Activated T-cell treated with anti-CD3 and anti-CD28 coated beads, Interleukin-2, amount 50 U/mL, for 4 hours (primary cell): ENCODE data around the gene METTL23. TPM values are rescaled to one million over a fixed set of nuclear protein-coding genes. Genes with fewer than 3 reads are reported as not detected.
"Not testable (repeated sequence)": the region's sequence is repeated elsewhere in the genome, so short reads cannot be mapped to it uniquely, and the experiment has no call there.

ENCODE experiments used
- ATAC-seq, 2 donors: fragments of 200-7000 bp; cut with Tn5 transposase; one replicate each; pipeline ENCODE4 v1.10.0; 2021
- DNase-seq: peaks from one replicate; pipeline ENCODE4 v3.0.0-alpha.2; 2020
- H3K27me3 Mint-ChIP-seq: one replicate; pipeline ENCODE4 v1.8.0; 2021; ENCODE audit warnings: low read depth, mixed read lengths
- H3K36me3 Mint-ChIP-seq: one replicate; pipeline ENCODE4 v1.8.0; 2022; ENCODE audit warnings: mixed read lengths; ENCODE audit not compliant: insufficient read depth
- H3K4me1 Mint-ChIP-seq: one replicate; pipeline ENCODE4 v1.8.0; 2021; ENCODE audit warnings: low read depth, mixed read lengths
- H3K4me3 Mint-ChIP-seq: one replicate; pipeline ENCODE4 v1.8.0; 2021; ENCODE audit warnings: mild to moderate bottlenecking, moderate library complexity, mixed read lengths
- H3K9me3 Mint-ChIP-seq: one replicate; pipeline ENCODE4 v1.8.0; 2021; ENCODE audit warnings: mixed read lengths
- total RNA-seq, 3 donors: library from RNA; stranded (reverse); gene quantifications; one replicate each; pipeline ENCODE4 v1.2.1, GENCODE V29; 2021

METTL23 gene
- total RNA-seq, 3 donors from 2014 or later, result 31.4 to 34.4 (median 31.5) TPM

- ATAC-seq, result no peak
- Mint-ChIP-seq H3K9me3 (no peaks in the 10 kb centered on the region), H3K36me3 (no peaks in the 10 kb centered on the region), H3K4me3 (no peak overlapping the region), H3K27me3 (no peaks in the 10 kb centered on the region), H3K4me1 (no peaks in the 10 kb centered on the region)
- no peak for DNase-seq
Observed at GRCh38 chr17:76687298-76688164, 39.1 kb upstream of the METTL23 start.

GRCh38 chr17:76688165-76688622 lies 38.4 kb upstream of the METTL23 start:
- DNase-seq (no peak), ATAC-seq (no peak)
- Mint-ChIP-seq H3K4me1 (no peaks in the 10 kb centered on the region), H3K36me3 (no peaks in the 10 kb centered on the region), H3K27me3 (no peaks in the 10 kb centered on the region), H3K4me3 (peak overlapping the region; percentile 24), H3K9me3 (no peaks in the 10 kb centered on the region)

GRCh38 chr17:76689859-76690258 lies 36.8 kb upstream of the METTL23 start:
- H3K9me3 Mint-ChIP-seq, result no peaks in the 10 kb centered on the region
- H3K4me1 Mint-ChIP-seq, result no peaks in the 10 kb centered on the region
- no peaks in the 10 kb centered on the region for H3K36me3 Mint-ChIP-seq
- no peak for DNase-seq
- ATAC-seq, result no peak
- H3K27me3 Mint-ChIP-seq, result no peaks in the 10 kb centered on the region
- no peak overlapping the region for H3K4me3 Mint-ChIP-seq

- Mint-ChIP-seq H3K4me1 (peaks cover 2% of the 10 kb centered on the region), H3K9me3 (no peaks in the 10 kb centered on the region), H3K36me3 (no peaks in the 10 kb centered on the region), H3K4me3 (no peak overlapping the region), H3K27me3 (no peaks in the 10 kb centered on the region)
- ATAC-seq, result no peak
- no peak for DNase-seq
Observed at GRCh38 chr17:76690596-76691280, 35.9 kb upstream of the METTL23 start.

- ATAC-seq (no peak), DNase-seq (no peak)
- no peaks in the 10 kb centered on the region for H3K9me3 Mint-ChIP-seq
- no peaks in the 10 kb centered on the region for H3K36me3 Mint-ChIP-seq
- H3K27me3 Mint-ChIP-seq, result no peaks in the 10 kb centered on the region
- H3K4me1 Mint-ChIP-seq, result peaks cover 2% of the 10 kb centered on the region
- no peak overlapping the region for H3K4me3 Mint-ChIP-seq
Observed at GRCh38 chr17:76691379-76692191, 35.1 kb upstream of the METTL23 start.

- no peak for ATAC-seq
- no peaks in the 10 kb centered on the region for H3K36me3 Mint-ChIP-seq
- H3K27me3 Mint-ChIP-seq, result peaks cover 3% of the 10 kb centered on the region
- H3K4me3 Mint-ChIP-seq, result no peak overlapping the region
- H3K9me3 Mint-ChIP-seq, result no peaks in the 10 kb centered on the region
- DNase-seq, result no peak
- peaks cover 2% of the 10 kb centered on the region for H3K4me1 Mint-ChIP-seq
Observed at GRCh38 chr17:76695059-76695831, 31.4 kb upstream of the METTL23 start.

- H3K27me3 Mint-ChIP-seq, result peaks cover 3% of the 10 kb centered on the region
- H3K36me3 Mint-ChIP-seq, result no peaks in the 10 kb centered on the region
- no peaks in the 10 kb centered on the region for H3K9me3 Mint-ChIP-seq
- ATAC-seq (no peak), DNase-seq (no peak)
- no peak overlapping the region for H3K4me3 Mint-ChIP-seq
- peaks cover 6% of the 10 kb centered on the region for H3K4me1 Mint-ChIP-seq
Observed at GRCh38 chr17:76696763-76697701, 29.6 kb upstream of the METTL23 start.

GRCh38 chr17:76697702-76698465 lies 28.8 kb upstream of the METTL23 start:
- ATAC-seq, result no peak
- Mint-ChIP-seq H3K36me3 (no peaks in the 10 kb centered on the region), H3K27me3 (peaks cover 3% of the 10 kb centered on the region), H3K4me1 (peaks cover 6% of the 10 kb centered on the region), H3K9me3 (no peaks in the 10 kb centered on the region), H3K4me3 (no peak overlapping the region)
- DNase-seq, result no peak

- H3K27me3 Mint-ChIP-seq, ATAC-seq, H3K36me3 Mint-ChIP-seq, H3K4me1 Mint-ChIP-seq, DNase-seq, H3K4me3 Mint-ChIP-seq, H3K9me3 Mint-ChIP-seq: not testable (repeated sequence)
Observed at GRCh38 chr17:76698466-76698977, 28.1 kb upstream of the METTL23 start.

- H3K9me3 Mint-ChIP-seq, result no peaks in the 10 kb centered on the region
- no peak for DNase-seq
- peaks cover 6% of the 10 kb centered on the region for H3K4me1 Mint-ChIP-seq
- no peak overlapping the region for H3K4me3 Mint-ChIP-seq
- no peak for ATAC-seq
- H3K36me3 Mint-ChIP-seq, result no peaks in the 10 kb centered on the region
- H3K27me3 Mint-ChIP-seq, result peaks cover 3% of the 10 kb centered on the region
Observed at GRCh38 chr17:76700270-76700616, 26.4 kb upstream of the METTL23 start.

- Mint-ChIP-seq H3K27me3 (peaks cover 3% of the 10 kb centered on the region), H3K4me3 (no peak overlapping the region), H3K36me3 (no peaks in the 10 kb centered on the region), H3K4me1 (peaks cover 4% of the 10 kb centered on the region), H3K9me3 (no peaks in the 10 kb centered on the region)
- ATAC-seq (peak; percentile 43 to 48), DNase-seq (no peak)
Observed at GRCh38 chr17:76700617-76701470, 25.8 kb upstream of the METTL23 start.
